ENCODE data around the gene CYP8B1. TPM values are rescaled to one million over a fixed set of nuclear protein-coding genes. Genes with fewer than 3 reads are reported as not detected.

Gene CYP8B1
- not detected in 2 replicates for total RNA-seq

DNA sequence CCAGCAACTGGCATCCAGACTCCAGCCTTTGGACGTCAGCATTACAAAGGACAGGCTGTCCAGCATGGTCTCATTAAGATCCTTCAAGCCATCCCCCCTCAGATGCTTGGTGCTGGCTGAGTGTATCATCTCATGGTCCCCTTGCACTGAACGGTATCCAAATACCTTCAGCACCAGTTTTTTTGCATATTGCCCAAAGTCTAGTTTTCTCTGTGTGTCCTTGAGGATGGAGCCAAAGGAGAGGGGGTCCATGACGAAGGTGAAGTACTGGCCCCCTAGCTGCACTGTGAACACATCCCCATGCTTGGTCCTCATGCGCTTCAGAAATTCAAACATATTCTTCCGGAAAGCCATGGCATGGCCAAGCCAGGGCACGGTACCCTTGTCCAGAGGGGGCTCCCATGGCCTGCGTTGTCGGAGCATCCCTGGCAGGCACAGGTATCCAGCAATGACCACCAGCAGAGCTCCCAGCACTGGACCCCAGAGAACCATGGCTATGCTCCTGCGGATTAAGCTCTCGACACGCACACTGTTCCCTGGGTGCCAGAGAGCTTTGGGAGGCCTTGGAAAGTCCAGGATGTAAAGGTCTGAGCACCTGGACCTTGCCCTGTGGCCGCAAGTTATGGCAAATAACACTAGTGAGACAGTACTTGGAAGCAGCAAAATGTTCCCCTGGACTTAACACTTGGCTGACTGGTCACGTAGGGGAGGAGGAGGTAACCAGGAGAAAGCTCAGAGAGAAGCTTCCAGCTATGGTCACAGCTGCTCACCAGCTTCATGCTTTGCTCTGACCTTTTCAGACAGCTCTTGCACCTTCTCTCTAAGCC lies at the start of gene CYP8B1:
CYP8B1 (minus strand) TSS at position 555 of the 827 bp plus-strand sequence; CDS start at position 492, 63 bp downstream.

GRCh38 chr3:42906070-42906847 lies 30.6 kb upstream of the CYP8B1 start, which contains the start of gene ZNF662:
TSS of gene ZNF662 (plus strand) at chr3:42906142. CDS start at chr3:42908115, 1,973 bp downstream.

Other genes with a start within 250 kb of the CYP8B1 start
- 11.6 and 11.7 TPM in 2 replicates for gene ZBTB47, start 222.2 kb downstream of the CYP8B1 start, total RNA-seq
- gene KLHL40, start 190.3 kb downstream of the CYP8B1 start, total RNA-seq, result not detected in 2 replicates
- gene HHATL, start 173.1 kb downstream of the CYP8B1 start, total RNA-seq, result not detected in 2 replicates
- not detected in 2 replicates for gene CCDC13, start 102.6 kb downstream of the CYP8B1 start, total RNA-seq
- gene HIGD1A, start 71.4 kb downstream of the CYP8B1 start, total RNA-seq, result 121 and 136 TPM in 2 replicates
- gene ACKR2, start 66.4 kb downstream of the CYP8B1 start, total RNA-seq, result 0.59 and 0.67 TPM in 2 replicates
- gene ZNF662, start 30.3 kb upstream of the CYP8B1 start, total RNA-seq, result 1.00 and 1.1 TPM in 2 replicates
- gene GASK1A, start 103.4 kb upstream of the CYP8B1 start, total RNA-seq, result not detected in 2 replicates
- gene POMGNT2, start 230.2 kb upstream of the CYP8B1 start, total RNA-seq, result 12.9 and 15.1 TPM in 2 replicates

Data from mammary microvascular endothelial cell (primary cell).